HG02763 (cell line): Measurements from ENCODE around the gene BTBD10.
"Not testable (repeated sequence)": the region's sequence is repeated elsewhere in the genome, so short reads cannot be mapped to it uniquely, and the experiment has no call there.

Source experiments
- ATAC-seq: cut with Tn5 transposase; IDR thresholded peaks from one replicate; pipeline ENCODE4 v1.9.1; 2021; ENCODE audit warnings: mild to moderate bottlenecking, moderate library complexity; ENCODE audit not compliant: unreplicated experiment

The BTBD10 gene

GRCh38 chr11:13445588-13445987 is 17.4 kb downstream of the BTBD10 start:
- ATAC-seq: no peak

DNA sequence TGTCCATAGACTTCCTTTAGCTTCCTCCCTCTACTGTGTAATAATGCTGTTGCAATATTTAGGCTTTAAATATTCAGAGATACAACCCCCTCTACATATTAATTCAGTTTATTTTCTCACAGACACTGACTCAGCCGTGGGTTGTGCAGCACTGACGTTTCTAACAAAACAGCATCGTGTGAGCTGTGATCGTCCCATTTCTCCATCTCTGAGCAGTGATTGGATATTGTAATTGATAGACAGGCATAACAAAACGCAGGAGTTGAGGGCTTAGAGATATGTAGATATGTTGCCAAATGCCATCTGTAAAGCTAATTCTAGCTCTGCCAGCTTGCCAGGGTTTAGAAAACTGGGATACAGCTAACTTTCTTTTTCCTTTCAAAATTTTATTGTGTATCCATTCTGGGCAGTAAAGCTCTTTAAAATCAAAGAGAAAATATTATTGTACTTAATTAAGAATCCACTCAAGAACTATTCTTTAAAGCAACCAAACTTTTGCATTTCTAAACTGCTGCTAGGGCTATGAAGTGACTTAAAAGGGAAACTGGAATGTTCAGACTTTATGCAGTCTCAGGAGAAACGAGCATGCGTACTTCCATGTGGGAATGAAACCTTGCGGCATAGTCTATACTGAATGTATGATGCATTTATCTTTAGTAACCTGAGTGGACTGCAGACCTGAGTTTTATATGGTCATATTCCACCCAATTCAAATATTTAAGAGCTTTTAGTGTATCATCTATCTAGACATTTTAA is 22.7 kb downstream of the BTBD10 start:
- no peak for ATAC-seq

DNA sequence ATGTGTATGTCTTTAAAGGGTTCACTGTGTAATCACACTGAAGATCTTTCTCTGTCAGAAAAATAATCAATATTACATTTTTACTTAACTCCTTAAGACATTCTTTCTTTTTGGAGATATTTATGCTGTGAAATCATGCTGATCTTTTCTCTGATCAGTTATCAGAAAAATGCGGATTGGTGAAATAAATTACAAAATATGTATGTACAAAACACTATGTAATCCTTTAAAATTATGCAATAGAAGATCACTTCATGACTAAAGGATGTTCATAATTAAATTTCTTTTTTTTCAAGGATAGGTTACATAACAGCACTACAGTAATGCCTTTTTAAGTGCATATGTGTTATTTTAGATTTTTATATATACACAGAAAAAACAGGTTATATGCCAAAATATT is 24.7 kb downstream of the BTBD10 start:
- ATAC-seq: no peak

DNA sequence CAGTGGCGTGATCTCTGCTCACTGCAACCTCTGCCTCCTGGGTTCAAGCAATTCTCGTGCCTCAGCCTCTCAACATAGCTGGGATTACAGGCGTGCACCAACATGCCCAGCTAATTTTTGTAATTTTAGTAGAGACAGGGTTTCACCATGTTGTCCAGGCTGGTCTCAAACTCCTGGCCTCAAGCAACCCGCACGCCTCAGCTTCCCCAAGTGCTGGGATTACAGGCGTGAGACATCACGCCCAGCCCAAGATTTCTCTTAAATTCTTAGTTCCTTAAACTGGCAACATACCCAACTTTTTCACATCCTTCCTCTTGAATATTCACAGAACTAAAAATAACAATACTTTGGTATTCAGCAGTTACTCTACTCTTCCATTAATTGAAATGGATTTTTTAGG is 26.2 kb downstream of the BTBD10 start:
- not testable (repeated sequence) for ATAC-seq

GRCh38 chr11:13434247-13435205 is 28.5 kb downstream of the BTBD10 start:
- ATAC-seq: no peak

- no peak for ATAC-seq
These were observed 29.6 kb downstream of the BTBD10 start for GRCh38 chr11:13433437-13433836.

GRCh38 chr11:13429836-13430235 is 33.2 kb downstream of the BTBD10 start:
- no peak for ATAC-seq

DNA sequence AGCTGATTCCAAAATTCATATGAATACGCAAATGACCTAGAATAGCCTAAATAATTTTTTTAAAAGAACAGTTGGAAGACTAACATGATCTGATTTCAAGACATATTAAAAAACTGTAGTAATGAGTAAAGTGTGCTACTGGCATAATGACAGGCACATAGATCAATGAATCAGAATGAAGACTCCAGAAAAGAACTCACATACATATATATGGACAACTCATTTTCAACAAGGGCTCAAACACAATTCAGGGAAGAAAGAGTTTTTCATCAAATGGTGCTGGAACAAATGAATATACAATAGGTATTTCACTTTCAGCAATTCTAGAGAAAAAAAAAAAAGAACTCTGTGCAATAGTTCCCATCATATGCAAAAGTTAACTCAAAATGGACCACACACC is 33.7 kb downstream of the BTBD10 start:
- ATAC-seq: no peak

- no peak for ATAC-seq
These were observed 35.6 kb downstream of the BTBD10 start for GRCh38 chr11:13427440-13427839.

DNA sequence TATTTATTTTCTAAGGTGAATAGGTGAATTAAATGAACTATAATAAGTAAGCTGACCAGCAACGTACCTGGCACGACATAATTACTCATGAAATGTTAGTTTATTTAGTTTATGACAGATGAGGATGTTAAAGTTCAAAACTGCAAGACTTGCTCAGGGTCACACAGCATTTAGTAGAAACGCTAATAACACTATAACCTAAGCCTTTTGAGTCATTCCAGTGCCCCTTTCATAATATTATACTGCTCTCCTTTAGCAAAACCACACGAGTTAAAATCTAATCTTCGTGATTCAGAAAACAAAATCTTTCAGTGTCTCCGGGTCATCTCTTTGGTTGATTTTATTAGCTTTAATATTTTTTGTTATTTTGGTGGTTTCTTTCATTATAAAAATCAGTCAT is 39.6 kb downstream of the BTBD10 start:
- no peak for ATAC-seq

DNA sequence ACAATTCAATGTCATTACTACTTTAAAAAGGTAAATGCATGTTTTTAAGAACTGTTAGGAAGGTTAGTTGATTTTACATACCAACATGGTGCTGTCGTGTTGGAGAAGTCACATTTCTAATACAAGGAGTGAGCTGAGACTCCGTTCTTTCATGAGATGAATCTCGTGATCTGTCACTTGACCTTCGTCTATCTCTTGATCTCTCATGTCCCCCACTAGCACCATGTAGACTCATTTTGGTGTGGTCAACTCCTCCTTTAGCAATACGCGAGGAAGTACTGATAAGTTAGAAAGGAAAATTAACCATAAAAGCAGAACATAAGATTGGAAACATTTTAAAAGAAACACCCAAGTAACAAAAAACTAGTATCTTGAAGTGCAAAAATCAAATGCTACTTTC is 41.5 kb downstream of the BTBD10 start:
- ATAC-seq: no peak

DNA sequence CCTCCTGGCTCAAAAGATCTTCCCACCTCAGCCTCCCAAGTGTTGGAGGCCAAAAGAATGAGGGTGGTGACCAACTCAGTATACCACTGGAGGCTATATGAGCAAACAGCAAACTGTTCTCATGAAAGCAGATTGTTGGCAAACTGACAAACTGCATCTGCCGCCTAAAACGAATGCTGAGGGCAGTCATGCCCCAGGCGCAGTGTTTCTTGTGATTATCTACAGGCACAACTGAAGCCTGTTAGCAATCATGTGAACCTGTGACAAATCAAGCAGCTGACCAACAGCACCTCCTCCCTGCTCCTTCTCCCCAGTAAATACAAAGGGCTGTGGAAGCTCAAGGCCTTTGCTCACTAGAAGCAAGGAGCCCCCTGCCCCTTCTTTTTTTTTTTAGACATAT is 47.8 kb downstream of the BTBD10 start:
- no peak for ATAC-seq

- ATAC-seq: no peak
These were observed 57.8 kb downstream of the BTBD10 start for GRCh38 chr11:13405220-13405619.

- not testable (repeated sequence) for ATAC-seq
These were observed 64.7 kb downstream of the BTBD10 start for GRCh38 chr11:13398335-13398734.

DNA sequence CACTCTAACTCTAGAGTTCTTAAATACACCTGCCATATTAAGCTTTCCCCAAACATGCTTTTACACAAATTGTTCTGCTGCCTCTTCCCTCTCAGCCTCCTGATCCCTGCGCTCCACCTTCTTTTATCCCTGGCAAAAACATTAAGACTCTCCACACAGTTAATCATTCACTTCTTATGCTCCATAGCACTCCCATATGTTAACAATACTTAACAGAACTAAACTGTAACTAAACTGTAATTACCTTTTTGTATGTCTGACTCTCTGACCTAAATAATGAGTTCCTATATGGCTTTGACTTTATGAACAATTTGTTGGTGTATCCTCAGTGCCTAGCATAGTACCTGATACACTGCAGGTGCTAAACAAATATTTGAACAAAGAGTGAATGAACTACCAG is 71.8 kb downstream of the BTBD10 start:
- ATAC-seq: no peak

DNA sequence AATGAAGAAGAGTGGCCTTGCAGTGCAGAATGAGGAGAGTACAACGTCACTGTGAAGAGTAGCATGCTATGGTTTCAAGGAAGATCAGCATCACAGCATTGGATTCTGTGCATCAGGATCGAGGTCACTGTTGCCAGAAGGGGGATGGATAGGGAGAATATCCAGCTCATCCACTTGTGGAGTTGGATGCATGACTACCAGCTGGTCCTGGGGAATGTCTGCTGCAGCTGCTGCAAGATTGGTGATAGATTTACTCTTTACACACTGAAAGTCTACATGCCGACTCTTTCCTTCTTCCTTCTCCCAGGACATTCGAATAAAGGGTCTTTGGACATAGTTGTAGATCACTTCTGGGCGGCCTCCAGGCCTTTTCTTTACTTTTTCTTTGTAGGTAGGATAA is 74.3 kb downstream of the BTBD10 start:
- no peak for ATAC-seq

GRCh38 chr11:13386567-13386966 is 76.5 kb downstream of the BTBD10 start:
- no peak for ATAC-seq

- no peak for ATAC-seq
These were observed 77.9 kb downstream of the BTBD10 start for GRCh38 chr11:13384908-13385640.

GRCh38 chr11:13382751-13383150 is 80.3 kb downstream of the BTBD10 start:
- ATAC-seq: no peak

DNA sequence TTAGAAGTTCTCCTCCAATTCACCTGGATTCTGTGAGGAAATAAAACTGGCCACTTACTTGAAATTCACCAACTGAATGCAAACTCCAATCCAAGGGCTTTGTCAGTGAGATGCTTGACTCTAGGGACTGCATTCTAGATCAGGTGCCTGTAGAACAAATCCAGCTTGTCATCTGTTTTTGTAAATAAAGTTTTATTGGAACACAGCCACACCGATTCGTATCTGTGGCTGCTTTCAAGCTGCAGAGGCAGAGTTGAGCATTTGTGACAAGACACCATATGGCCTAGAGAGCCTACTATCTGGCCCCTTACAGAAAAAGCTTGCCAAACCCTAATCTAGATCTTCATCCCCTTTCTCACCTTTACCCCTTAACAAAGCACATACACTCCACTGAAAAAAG is 82.3 kb downstream of the BTBD10 start:
- no peak for ATAC-seq

GRCh38 chr11:13378316-13378715 is 84.7 kb downstream of the BTBD10 start:
- no peak for ATAC-seq
